Measurements from ENCODE around the gene STKLD1.

The STKLD1 gene

GRCh38 chr9:133342069-133342406 is 34.1 kb upstream of the STKLD1 start:
- no peak overlapping the region for H3K4me2 ChIP-seq (ENCODE audit: low read depth, low read length)
- no peaks in the 10 kb centered on the region for H3K36me3 ChIP-seq (replicated peaks; ENCODE audit: insufficient read depth, low read length)
- 0 out of 2 replicates have a peak, but pooled peaks cover 7% of the 10 kb centered on the region for H3K4me1 ChIP-seq (ENCODE audit: low read length)
- no peak for DNase-seq
- TF ChIP-seq CTCF (IDR thresholded peaks at IDR 0.05; ENCODE audit: low read length) (no peak), EZH2phosphoT487 (IDR thresholded peaks at IDR 0.05; ENCODE audit: low read length) (no peak)
- no peak overlapping the region for H3K27ac ChIP-seq (ENCODE audit: low read length)
- no peak overlapping the region for H2AFZ ChIP-seq (ENCODE audit: low read length)
- H3K4me3 ChIP-seq (ENCODE audit: low read length), result no peak overlapping the region
- H3F3A ChIP-seq (ENCODE audit: insufficient read depth, low read length), result peaks cover 7% of the 10 kb centered on the region; the same call in 1 of the 2 replicates
- no peaks in the 10 kb centered on the region for H3K9me2 ChIP-seq (replicated peaks; ENCODE audit: insufficient read depth, low read length)
- H3K9me3 ChIP-seq (replicated peaks; ENCODE audit: insufficient read depth, low read length), result no peaks in the 10 kb centered on the region
- no peak overlapping the region for H3K9ac ChIP-seq (ENCODE audit: low read length)
- H3K27me3 ChIP-seq (replicated peaks; ENCODE audit: insufficient read depth, low read length), result no peaks in the 10 kb centered on the region
- H3K79me2 ChIP-seq (ENCODE audit: low read length), result peaks cover 20% of the 10 kb centered on the region
- H4K20me1 ChIP-seq (ENCODE audit: insufficient read depth, low read length), result no peaks in the 10 kb centered on the region

- 0 out of 2 replicates have a peak, but pooled peaks cover 2% of the 10 kb centered on the region for H3F3A ChIP-seq (ENCODE audit: insufficient read depth, low read length)
- no peaks in the 10 kb centered on the region for H3K9me3 ChIP-seq (replicated peaks; ENCODE audit: insufficient read depth, low read length)
- H3K36me3 ChIP-seq (replicated peaks; ENCODE audit: insufficient read depth, low read length), result no peaks in the 10 kb centered on the region
- H3K9me2 ChIP-seq (replicated peaks; ENCODE audit: insufficient read depth, low read length), result no peaks in the 10 kb centered on the region
- no peak overlapping the region for H3K27ac ChIP-seq (ENCODE audit: low read length)
- H3K4me1 ChIP-seq (ENCODE audit: low read length), result 0 out of 2 replicates have a peak, but pooled peaks cover 7% of the 10 kb centered on the region
- H4K20me1 ChIP-seq (ENCODE audit: insufficient read depth, low read length), result no peaks in the 10 kb centered on the region
- H3K9ac ChIP-seq (ENCODE audit: low read length), result no peak overlapping the region
- no peak overlapping the region for H3K4me3 ChIP-seq (ENCODE audit: low read length)
- DNase-seq, result no peak
- TF ChIP-seq CTCF (IDR thresholded peaks at IDR 0.05; ENCODE audit: low read length), result 0 out of 2 replicates have a peak, but pooled peaks have one; percentile 6
- TF ChIP-seq EZH2phosphoT487 (IDR thresholded peaks at IDR 0.05; ENCODE audit: low read length), result no peak
- TF ChIP-seq EZH2 (optimal IDR thresholded peaks at IDR 0.05; ENCODE audit: low read depth, low read length), result no peak
- no peaks in the 10 kb centered on the region for H3K27me3 ChIP-seq (replicated peaks; ENCODE audit: insufficient read depth, low read length)
- no peak overlapping the region for H3K4me2 ChIP-seq (ENCODE audit: low read depth, low read length)
- no peak overlapping the region for H2AFZ ChIP-seq (ENCODE audit: low read length)
- H3K79me2 ChIP-seq (ENCODE audit: low read length), result peaks cover 26% of the 10 kb centered on the region
Measured at GRCh38 chr9:133342570-133342969, 33.6 kb upstream of the STKLD1 start.

GRCh38 chr9:133344071-133344470 is 32.1 kb upstream of the STKLD1 start:
- H3K27ac ChIP-seq (ENCODE audit: low read length), result no peak overlapping the region
- peaks cover 39% of the 10 kb centered on the region for H3K79me2 ChIP-seq (ENCODE audit: low read length)
- no peak overlapping the region for H3K4me2 ChIP-seq (ENCODE audit: low read depth, low read length)
- no peaks in the 10 kb centered on the region for H4K20me1 ChIP-seq (ENCODE audit: insufficient read depth, low read length)
- no peaks in the 10 kb centered on the region for H3K9me2 ChIP-seq (replicated peaks; ENCODE audit: insufficient read depth, low read length)
- H3F3A ChIP-seq (ENCODE audit: insufficient read depth, low read length), result peaks cover 11% of the 10 kb centered on the region
- no peaks in the 10 kb centered on the region for H3K27me3 ChIP-seq (replicated peaks; ENCODE audit: insufficient read depth, low read length)
- no peak overlapping the region for H2AFZ ChIP-seq (ENCODE audit: low read length)
- TF ChIP-seq CTCF (IDR thresholded peaks at IDR 0.05; ENCODE audit: low read length) (no peak), EZH2 (optimal IDR thresholded peaks at IDR 0.05; ENCODE audit: low read depth, low read length) (no peak), EZH2phosphoT487 (IDR thresholded peaks at IDR 0.05; ENCODE audit: low read length) (no peak)
- no peak for DNase-seq
- H3K9ac ChIP-seq (ENCODE audit: low read length), result no peak overlapping the region
- no peaks in the 10 kb centered on the region for H3K9me3 ChIP-seq (replicated peaks; ENCODE audit: insufficient read depth, low read length)
- no peaks in the 10 kb centered on the region for H3K36me3 ChIP-seq (replicated peaks; ENCODE audit: insufficient read depth, low read length)
- H3K4me1 ChIP-seq (ENCODE audit: low read length), result 0 out of 2 replicates have a peak, but pooled peaks cover 8% of the 10 kb centered on the region
- H3K4me3 ChIP-seq (ENCODE audit: low read length), result no peak overlapping the region

Measured in MM.1S (cell line).